Measurements from ENCODE around the gene QSOX2.

Gene QSOX2

GRCh38 chr9:136228107-136228875 lies 17.3 kb downstream of the QSOX2 start:
- FAIRE-seq, result no peak
- no peak for DNase-seq (ENCODE audit: insufficient read length)
- no peak for TF ChIP-seq POLR2AphosphoS5 (IDR thresholded peaks at IDR 0.05; ENCODE audit: low read depth, low read length)
- no peak for TF ChIP-seq TAF1 (IDR thresholded peaks at IDR 0.05; ENCODE audit: borderline replicate concordance, low read depth, low read length)
- TF ChIP-seq POLR2A (IDR thresholded peaks at IDR 0.05; ENCODE audit: low read depth, low read length), result no peak

- DNase-seq (ENCODE audit: insufficient read length) (no peak), FAIRE-seq (no peak)
- TF ChIP-seq POLR2A (IDR thresholded peaks at IDR 0.05; ENCODE audit: low read depth, low read length) (no peak), TAF1 (IDR thresholded peaks at IDR 0.05; ENCODE audit: borderline replicate concordance, low read depth, low read length) (no peak), POLR2AphosphoS5 (IDR thresholded peaks at IDR 0.05; ENCODE audit: low read depth, low read length) (no peak)
These were observed 18.8 kb downstream of the QSOX2 start for GRCh38 chr9:136226680-136227407.

- TF ChIP-seq TAF1 (IDR thresholded peaks at IDR 0.05; ENCODE audit: borderline replicate concordance, low read depth, low read length) (no peak), POLR2A (IDR thresholded peaks at IDR 0.05; ENCODE audit: low read depth, low read length) (0 out of 2 replicates have a peak, but pooled peaks have one; percentile 2), POLR2AphosphoS5 (IDR thresholded peaks at IDR 0.05; ENCODE audit: low read depth, low read length) (peak; percentile 40; the same call in 1 of the 2 replicates)
- DNase-seq (ENCODE audit: insufficient read length), result peak; percentile 92
- FAIRE-seq, result peak; percentile 97
These were observed 19.6 kb downstream of the QSOX2 start for GRCh38 chr9:136225748-136226679.

GRCh38 chr9:136225366-136225747 lies 20.3 kb downstream of the QSOX2 start:
- no peak for TF ChIP-seq POLR2AphosphoS5 (IDR thresholded peaks at IDR 0.05; ENCODE audit: low read depth, low read length)
- TF ChIP-seq TAF1 (IDR thresholded peaks at IDR 0.05; ENCODE audit: borderline replicate concordance, low read depth, low read length), result no peak
- no peak for TF ChIP-seq POLR2A (IDR thresholded peaks at IDR 0.05; ENCODE audit: low read depth, low read length)
- peak; percentile 52 for DNase-seq (ENCODE audit: insufficient read length)
- FAIRE-seq, result no peak

GRCh38 chr9:136223871-136224640 lies 21.6 kb downstream of the QSOX2 start:
- FAIRE-seq (no peak), DNase-seq (ENCODE audit: insufficient read length) (no peak)
- TF ChIP-seq POLR2AphosphoS5 (IDR thresholded peaks at IDR 0.05; ENCODE audit: low read depth, low read length) (no peak), TAF1 (IDR thresholded peaks at IDR 0.05; ENCODE audit: borderline replicate concordance, low read depth, low read length) (no peak), POLR2A (IDR thresholded peaks at IDR 0.05; ENCODE audit: low read depth, low read length) (no peak)

- DNase-seq (ENCODE audit: insufficient read length) (no peak), FAIRE-seq (no peak)
- TF ChIP-seq TAF1 (IDR thresholded peaks at IDR 0.05; ENCODE audit: borderline replicate concordance, low read depth, low read length) (no peak), POLR2A (IDR thresholded peaks at IDR 0.05; ENCODE audit: low read depth, low read length) (no peak), POLR2AphosphoS5 (IDR thresholded peaks at IDR 0.05; ENCODE audit: low read depth, low read length) (no peak)
These were observed 22.7 kb downstream of the QSOX2 start for GRCh38 chr9:136222906-136223285.

GRCh38 chr9:136222166-136222905 lies 23.3 kb downstream of the QSOX2 start:
- TF ChIP-seq TAF1 (IDR thresholded peaks at IDR 0.05; ENCODE audit: borderline replicate concordance, low read depth, low read length) (no peak), POLR2AphosphoS5 (IDR thresholded peaks at IDR 0.05; ENCODE audit: low read depth, low read length) (no peak), POLR2A (IDR thresholded peaks at IDR 0.05; ENCODE audit: low read depth, low read length) (no peak)
- DNase-seq (ENCODE audit: insufficient read length) (no peak), FAIRE-seq (no peak)

- TF ChIP-seq POLR2AphosphoS5 (IDR thresholded peaks at IDR 0.05; ENCODE audit: low read depth, low read length), result no peak
- no peak for TF ChIP-seq TAF1 (IDR thresholded peaks at IDR 0.05; ENCODE audit: borderline replicate concordance, low read depth, low read length)
- no peak for TF ChIP-seq POLR2A (IDR thresholded peaks at IDR 0.05; ENCODE audit: low read depth, low read length)
- DNase-seq (ENCODE audit: insufficient read length), result no peak
- no peak for FAIRE-seq
These were observed 25.4 kb downstream of the QSOX2 start for GRCh38 chr9:136220017-136220729.

- TF ChIP-seq POLR2AphosphoS5 (IDR thresholded peaks at IDR 0.05; ENCODE audit: low read depth, low read length) (no peak), POLR2A (IDR thresholded peaks at IDR 0.05; ENCODE audit: low read depth, low read length) (no peak), TAF1 (IDR thresholded peaks at IDR 0.05; ENCODE audit: borderline replicate concordance, low read depth, low read length) (no peak)
- FAIRE-seq, result no peak
- DNase-seq (ENCODE audit: insufficient read length), result no peak
These were observed 26.3 kb downstream of the QSOX2 start for GRCh38 chr9:136219276-136219675.
